Measurements from ENCODE around the gene P4HA2.

The P4HA2 gene

DNA sequence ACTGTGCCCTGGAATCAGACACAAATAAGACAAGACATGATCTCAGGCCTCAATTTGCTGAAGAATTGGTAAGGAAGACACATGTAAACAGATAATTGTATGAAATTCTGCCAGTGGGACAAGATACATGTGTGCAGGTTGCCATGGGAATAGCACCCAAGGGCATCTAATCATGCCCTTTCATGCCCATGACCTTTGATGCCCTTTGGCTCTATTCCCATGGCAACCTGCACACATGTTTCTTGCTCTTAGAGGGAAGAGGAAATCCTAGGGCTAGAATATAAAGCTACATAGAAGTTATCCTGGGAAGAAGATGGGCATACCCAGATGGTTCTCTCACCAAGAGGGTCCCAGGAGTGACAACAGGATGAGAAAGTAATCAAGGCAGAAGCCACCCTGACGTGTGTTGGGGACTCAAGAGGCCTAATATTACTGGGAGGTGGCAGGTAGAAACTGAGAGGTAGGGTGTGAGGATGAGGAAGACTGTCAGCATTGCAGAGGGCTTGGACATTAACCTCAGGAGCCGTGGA is 34.4 kb downstream of the P4HA2 start:
- TF ChIP-seq, protein P1, sequence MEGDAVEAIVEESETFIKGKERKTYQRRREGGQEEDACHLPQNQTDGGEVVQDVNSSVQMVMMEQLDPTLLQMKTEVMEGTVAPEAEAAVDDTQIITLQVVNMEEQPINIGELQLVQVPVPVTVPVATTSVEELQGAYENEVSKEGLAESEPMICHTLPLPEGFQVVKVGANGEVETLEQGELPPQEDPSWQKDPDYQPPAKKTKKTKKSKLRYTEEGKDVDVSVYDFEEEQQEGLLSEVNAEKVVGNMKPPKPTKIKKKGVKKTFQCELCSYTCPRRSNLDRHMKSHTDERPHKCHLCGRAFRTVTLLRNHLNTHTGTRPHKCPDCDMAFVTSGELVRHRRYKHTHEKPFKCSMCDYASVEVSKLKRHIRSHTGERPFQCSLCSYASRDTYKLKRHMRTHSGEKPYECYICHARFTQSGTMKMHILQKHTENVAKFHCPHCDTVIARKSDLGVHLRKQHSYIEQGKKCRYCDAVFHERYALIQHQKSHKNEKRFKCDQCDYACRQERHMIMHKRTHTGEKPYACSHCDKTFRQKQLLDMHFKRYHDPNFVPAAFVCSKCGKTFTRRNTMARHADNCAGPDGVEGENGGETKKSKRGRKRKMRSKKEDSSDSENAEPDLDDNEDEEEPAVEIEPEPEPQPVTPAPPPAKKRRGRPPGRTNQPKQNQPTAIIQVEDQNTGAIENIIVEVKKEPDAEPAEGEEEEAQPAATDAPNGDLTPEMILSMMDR (IDR thresholded peaks at IDR 0.05; ENCODE audit: low read depth, low read length) = no peak
- TF ChIP-seq, protein P2, sequence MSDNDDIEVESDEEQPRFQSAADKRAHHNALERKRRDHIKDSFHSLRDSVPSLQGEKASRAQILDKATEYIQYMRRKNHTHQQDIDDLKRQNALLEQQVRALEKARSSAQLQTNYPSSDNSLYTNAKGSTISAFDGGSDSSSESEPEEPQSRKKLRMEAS (IDR thresholded peaks at IDR 0.05; ENCODE audit: low read depth, low read length) = no peak
- TF ChIP-seq MYC (IDR thresholded peaks at IDR 0.05; ENCODE audit: low read depth, low read length) = no peak
- TF ChIP-seq POLR2A (IDR thresholded peaks at IDR 0.05; ENCODE audit: extremely low read depth, insufficient read length) = no peak
- no peak overlapping the region for H3K4me3 ChIP-seq (ENCODE audit: low read depth, low read length)
- DNase-seq (ENCODE audit: low read depth) = no peak

DNA sequence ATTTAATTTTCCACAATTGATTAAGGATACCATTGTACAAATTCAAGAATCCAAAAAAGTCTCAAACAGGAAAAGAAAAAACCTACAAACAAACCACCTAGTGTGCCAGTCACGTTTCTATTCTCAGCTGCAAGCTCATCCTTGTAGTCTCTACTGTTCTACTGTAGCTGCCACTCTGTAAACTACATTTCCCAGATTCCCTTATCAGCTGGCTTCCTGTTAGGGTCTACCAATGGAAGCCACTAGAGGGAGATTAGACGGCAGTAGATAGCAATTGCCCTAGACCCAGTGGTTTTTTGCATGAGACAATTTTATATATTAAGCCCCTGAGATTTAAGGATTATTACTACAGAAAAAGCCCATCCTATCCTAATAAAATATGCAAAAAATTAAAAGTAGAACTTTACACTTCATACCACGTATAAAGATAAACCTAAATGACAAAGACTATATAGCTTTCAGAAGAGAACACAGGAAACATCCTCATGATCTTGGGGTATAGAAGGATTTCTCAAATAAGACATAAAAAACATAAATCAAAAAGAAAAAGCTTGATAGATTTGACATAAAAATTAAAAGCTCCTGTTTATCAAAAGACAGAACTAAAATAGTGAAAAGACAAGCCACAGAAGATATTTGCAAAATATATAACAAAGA is 37.4 kb downstream of the P4HA2 start:
- peak; percentile 80 for DNase-seq (ENCODE audit: low read depth)
- no peak overlapping the region for H3K4me3 ChIP-seq (ENCODE audit: low read depth, low read length)
- TF ChIP-seq, protein P1 (IDR thresholded peaks at IDR 0.05; ENCODE audit: low read depth, low read length) = peak; percentile 74
- TF ChIP-seq, protein P2 (IDR thresholded peaks at IDR 0.05; ENCODE audit: low read depth, low read length) = no peak; the same call in 1 of the 2 replicates
- TF ChIP-seq MYC (IDR thresholded peaks at IDR 0.05; ENCODE audit: low read depth, low read length) (no peak), POLR2A (IDR thresholded peaks at IDR 0.05; ENCODE audit: extremely low read depth, insufficient read length) (no peak)

DNA sequence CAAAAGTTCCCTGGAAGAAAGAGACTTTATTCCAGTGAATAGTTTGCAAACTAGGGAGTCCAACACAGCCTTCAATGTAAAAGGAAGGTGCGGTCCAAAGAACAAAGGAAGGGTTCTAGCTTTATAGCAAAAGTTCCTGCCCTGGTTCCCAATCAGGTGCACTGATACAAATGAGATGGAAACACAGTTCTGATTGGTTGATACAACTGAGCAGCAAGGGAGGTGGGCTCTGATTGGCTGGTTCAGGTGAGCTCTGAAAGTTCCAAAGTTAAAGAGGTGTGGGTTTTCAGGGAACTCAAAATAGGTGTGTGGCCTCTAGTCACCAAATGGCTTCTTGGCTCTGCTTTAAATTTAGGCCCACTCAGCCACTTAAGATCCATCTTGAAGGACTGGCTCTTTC is 43.1 kb downstream of the P4HA2 start:
- no peak for DNase-seq (ENCODE audit: low read depth)
- no peak overlapping the region for H3K4me3 ChIP-seq (ENCODE audit: low read depth, low read length)
- TF ChIP-seq POLR2A (IDR thresholded peaks at IDR 0.05; ENCODE audit: extremely low read depth, insufficient read length) (no peak), MYC (IDR thresholded peaks at IDR 0.05; ENCODE audit: low read depth, low read length) (no peak)
- TF ChIP-seq, protein P1 (IDR thresholded peaks at IDR 0.05; ENCODE audit: low read depth, low read length) = no peak
- TF ChIP-seq, protein P2 (IDR thresholded peaks at IDR 0.05; ENCODE audit: low read depth, low read length) = no peak

DNA sequence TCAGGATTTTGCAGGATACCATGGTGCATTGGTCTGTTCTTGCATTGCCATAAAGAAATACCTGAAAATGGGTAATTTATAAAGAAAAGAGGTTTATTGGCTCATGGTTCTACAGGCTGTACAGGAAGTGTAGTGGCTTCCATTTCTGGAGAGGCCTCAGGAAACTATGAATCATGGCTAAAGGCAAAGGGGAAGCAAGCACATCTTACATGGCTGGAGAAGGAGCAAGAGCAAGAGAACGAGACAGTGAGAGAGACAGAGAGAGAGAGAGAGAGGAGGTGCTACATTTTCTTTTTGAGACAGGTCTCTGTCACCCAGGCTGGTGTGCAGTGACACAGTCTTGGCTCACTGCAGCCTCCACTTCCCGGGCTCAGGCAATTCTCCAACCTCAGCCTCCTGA is 43.9 kb downstream of the P4HA2 start:
- TF ChIP-seq, protein P2 (IDR thresholded peaks at IDR 0.05; ENCODE audit: low read depth, low read length) = no peak
- TF ChIP-seq POLR2A (IDR thresholded peaks at IDR 0.05; ENCODE audit: extremely low read depth, insufficient read length) (no peak), MYC (IDR thresholded peaks at IDR 0.05; ENCODE audit: low read depth, low read length) (no peak)
- TF ChIP-seq, protein P1 (IDR thresholded peaks at IDR 0.05; ENCODE audit: low read depth, low read length) = no peak
- DNase-seq (ENCODE audit: low read depth) = peak; percentile 41
- H3K4me3 ChIP-seq (ENCODE audit: low read depth, low read length) = no peak overlapping the region

DNA sequence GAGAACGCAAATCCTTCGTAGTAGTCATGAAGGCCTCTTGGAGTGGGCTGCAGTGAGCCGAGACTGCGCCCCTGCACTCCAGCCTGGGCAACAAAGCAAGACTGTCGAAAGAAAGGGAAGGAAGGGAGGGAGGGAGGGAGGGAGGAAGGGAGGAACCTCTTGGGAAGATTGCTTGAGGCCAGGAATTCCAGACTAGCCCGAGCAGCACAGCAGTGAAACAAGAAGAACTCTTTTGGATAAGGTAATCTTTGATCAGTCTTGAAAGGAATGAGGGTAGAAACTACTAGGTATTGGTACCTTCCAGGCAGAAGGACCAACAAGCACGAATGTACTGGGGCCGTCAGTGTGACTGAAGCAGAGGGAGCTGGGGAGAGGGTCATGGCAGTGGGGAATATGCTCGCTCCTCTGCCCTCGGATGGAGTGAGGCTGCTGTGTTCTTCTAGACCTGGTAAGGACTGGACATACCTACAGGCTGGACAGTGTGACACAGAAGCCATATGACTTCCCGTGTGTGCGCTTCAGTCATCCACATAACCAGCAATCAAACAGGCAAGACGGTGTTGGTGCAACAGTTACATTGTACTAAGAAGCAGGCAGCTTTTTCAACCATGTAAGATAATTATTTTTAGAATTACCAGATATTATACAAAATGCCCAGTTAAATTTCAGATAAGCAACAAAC is 45.2 kb downstream of the P4HA2 start:
- TF ChIP-seq POLR2A (IDR thresholded peaks at IDR 0.05; ENCODE audit: extremely low read depth, insufficient read length) (no peak), MYC (IDR thresholded peaks at IDR 0.05; ENCODE audit: low read depth, low read length) (no peak)
- TF ChIP-seq, protein P2 (IDR thresholded peaks at IDR 0.05; ENCODE audit: low read depth, low read length) = no peak
- TF ChIP-seq, protein P1 (IDR thresholded peaks at IDR 0.05; ENCODE audit: low read depth, low read length) = no peak
- no peak overlapping the region for H3K4me3 ChIP-seq (ENCODE audit: low read depth, low read length)
- DNase-seq (ENCODE audit: low read depth) = no peak
